Measurements from ENCODE around the gene LCN10. TPM values are rescaled to one million over a fixed set of nuclear protein-coding genes. Genes with fewer than 3 reads are reported as not detected.

The LCN10 gene
- total and polyA plus RNA-seq, 2 of the 13 experiments (the other 11 are each of a cell fraction or from before 2014, with no cell fraction given) = 0.53 to 0.61 TPM

DNA sequence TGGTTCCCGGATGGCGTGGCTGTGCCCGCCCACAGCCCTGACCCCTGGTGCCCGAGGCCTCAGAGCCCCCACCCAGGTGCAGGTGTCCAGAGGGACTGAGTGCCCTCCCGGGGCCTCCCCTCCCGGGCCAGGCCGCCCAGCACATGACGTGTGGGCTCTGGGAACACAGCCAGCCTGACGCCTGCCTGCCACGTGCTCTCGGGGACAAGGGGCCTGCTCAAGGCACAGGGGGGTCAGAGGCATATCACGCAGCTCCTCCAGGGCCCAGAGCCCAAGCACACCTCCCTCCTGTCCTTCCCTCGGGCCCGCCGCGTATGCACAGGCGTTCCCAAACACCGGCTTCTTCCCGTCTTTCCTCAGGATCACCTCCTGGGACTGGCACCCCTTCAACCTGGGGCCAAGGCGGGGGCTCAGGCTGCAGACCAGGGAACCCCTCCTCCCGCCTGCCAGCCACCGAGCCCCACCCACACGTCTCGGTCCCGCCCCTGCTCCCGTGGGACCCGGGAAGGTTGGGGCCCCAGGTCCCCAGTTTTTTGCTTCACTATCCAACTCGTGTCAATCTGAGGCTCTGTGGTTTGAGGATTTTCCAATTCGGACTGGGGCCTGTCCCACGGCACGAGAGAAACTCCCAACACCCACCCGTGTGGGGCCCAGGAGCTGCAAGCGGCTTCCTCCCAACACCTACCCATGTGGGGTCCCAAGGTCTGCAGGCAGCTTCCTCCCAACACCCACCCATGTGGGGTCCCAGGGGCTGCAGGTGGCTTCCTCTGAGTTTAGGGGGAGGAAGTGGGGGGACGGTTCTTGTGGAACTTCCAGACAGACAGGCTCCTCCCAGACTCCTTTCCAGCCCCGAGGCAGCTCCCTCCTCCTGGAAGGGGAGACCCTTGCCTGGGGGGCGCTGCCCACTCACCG, 1.5 kb downstream of the LCN10 start (continued):
- TF ChIP-seq HBP1 (CRISPR knock-in tag; IDR thresholded peaks at IDR 0.05; ENCODE audit: low read depth) = no peak
- TF ChIP-seq RXRA (CRISPR knock-in tag; IDR thresholded peaks at IDR 0.05) = peak; percentile 33; the same call in 1 of the 2 replicates
- no peak for TF ChIP-seq TOE1 (CRISPR knock-in tag; IDR thresholded peaks at IDR 0.05)
- no peak for TF ChIP-seq ATRX (CRISPR knock-in tag; IDR thresholded peaks at IDR 0.05; ENCODE audit: borderline replicate concordance)
- TF ChIP-seq ZSCAN21 (CRISPR knock-in tag; IDR thresholded peaks at IDR 0.05; ENCODE audit: borderline replicate concordance) = peak; percentile 80; the same call in 1 of the 2 replicates
- TF ChIP-seq MED1 (CRISPR knock-in tag; IDR thresholded peaks at IDR 0.05) = peak; percentile 71
- no peak for TF ChIP-seq ZNF251 (CRISPR knock-in tag; IDR thresholded peaks at IDR 0.05)
- TF ChIP-seq ZNF224 (CRISPR knock-in tag; IDR thresholded peaks at IDR 0.05) = no peak
- TF ChIP-seq, protein P1, sequence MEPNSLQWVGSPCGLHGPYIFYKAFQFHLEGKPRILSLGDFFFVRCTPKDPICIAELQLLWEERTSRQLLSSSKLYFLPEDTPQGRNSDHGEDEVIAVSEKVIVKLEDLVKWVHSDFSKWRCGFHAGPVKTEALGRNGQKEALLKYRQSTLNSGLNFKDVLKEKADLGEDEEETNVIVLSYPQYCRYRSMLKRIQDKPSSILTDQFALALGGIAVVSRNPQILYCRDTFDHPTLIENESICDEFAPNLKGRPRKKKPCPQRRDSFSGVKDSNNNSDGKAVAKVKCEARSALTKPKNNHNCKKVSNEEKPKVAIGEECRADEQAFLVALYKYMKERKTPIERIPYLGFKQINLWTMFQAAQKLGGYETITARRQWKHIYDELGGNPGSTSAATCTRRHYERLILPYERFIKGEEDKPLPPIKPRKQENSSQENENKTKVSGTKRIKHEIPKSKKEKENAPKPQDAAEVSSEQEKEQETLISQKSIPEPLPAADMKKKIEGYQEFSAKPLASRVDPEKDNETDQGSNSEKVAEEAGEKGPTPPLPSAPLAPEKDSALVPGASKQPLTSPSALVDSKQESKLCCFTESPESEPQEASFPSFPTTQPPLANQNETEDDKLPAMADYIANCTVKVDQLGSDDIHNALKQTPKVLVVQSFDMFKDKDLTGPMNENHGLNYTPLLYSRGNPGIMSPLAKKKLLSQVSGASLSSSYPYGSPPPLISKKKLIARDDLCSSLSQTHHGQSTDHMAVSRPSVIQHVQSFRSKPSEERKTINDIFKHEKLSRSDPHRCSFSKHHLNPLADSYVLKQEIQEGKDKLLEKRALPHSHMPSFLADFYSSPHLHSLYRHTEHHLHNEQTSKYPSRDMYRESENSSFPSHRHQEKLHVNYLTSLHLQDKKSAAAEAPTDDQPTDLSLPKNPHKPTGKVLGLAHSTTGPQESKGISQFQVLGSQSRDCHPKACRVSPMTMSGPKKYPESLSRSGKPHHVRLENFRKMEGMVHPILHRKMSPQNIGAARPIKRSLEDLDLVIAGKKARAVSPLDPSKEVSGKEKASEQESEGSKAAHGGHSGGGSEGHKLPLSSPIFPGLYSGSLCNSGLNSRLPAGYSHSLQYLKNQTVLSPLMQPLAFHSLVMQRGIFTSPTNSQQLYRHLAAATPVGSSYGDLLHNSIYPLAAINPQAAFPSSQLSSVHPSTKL (CRISPR knock-in tag; IDR thresholded peaks at IDR 0.05) = no peak; the same call in 1 of the 2 replicates
- no peak; the same call in 1 of the 2 replicates for TF ChIP-seq ZNF674 (CRISPR knock-in tag; IDR thresholded peaks at IDR 0.05; ENCODE audit: low read depth)
- no peak for TF ChIP-seq SATB2 (CRISPR knock-in tag; IDR thresholded peaks at IDR 0.05)
- no peak for TF ChIP-seq ATF2 (CRISPR knock-in tag; IDR thresholded peaks at IDR 0.05)
- no peak for TF ChIP-seq ZSCAN22 (CRISPR knock-in tag; IDR thresholded peaks at IDR 0.05)
- TF ChIP-seq ZNF451 (CRISPR knock-in tag; IDR thresholded peaks at IDR 0.05) = no peak
- TF ChIP-seq KDM5B (CRISPR knock-in tag; IDR thresholded peaks at IDR 0.05; ENCODE audit: borderline replicate concordance) = peak; percentile 65; the same call in 1 of the 2 replicates
- no peak for TF ChIP-seq ZNF639 (CRISPR knock-in tag; conservative IDR thresholded peaks at IDR 0.05)
- TF ChIP-seq ZNF792 (CRISPR knock-in tag; IDR thresholded peaks at IDR 0.05) = no peak; the same call in 1 of the 2 replicates
- no peak for TF ChIP-seq U2AF1 (optimal IDR thresholded peaks at IDR 0.05; ENCODE audit: low read depth, low read length)
- TF ChIP-seq RARG (CRISPR knock-in tag; IDR thresholded peaks at IDR 0.05; ENCODE audit: low read depth) = no peak
- no peak for TF ChIP-seq PBX2 (CRISPR knock-in tag; IDR thresholded peaks at IDR 0.05)
- no peak for TF ChIP-seq ZNF83 (CRISPR knock-in tag; IDR thresholded peaks at IDR 0.05; ENCODE audit: borderline replicate concordance)
